PFSK-1 (cell line): ENCODE measurements around the gene CCDC124.

ENCODE experiments used
- FOXP2 ChIP-seq: optimal IDR thresholded peaks from 2 replicates; pipeline ENCODE3; 2011; ENCODE audit warnings: borderline replicate concordance, control low read depth, inconsistent platforms; ENCODE audit not compliant: insufficient read depth; ENCODE audit errors: extremely low read length, extremely low read depth
- POLR2AphosphoS5 ChIP-seq: IDR thresholded peaks from 2 replicates; pipeline ENCODE4 v1.6.1; 2012; ENCODE audit warnings: low read depth, mild to moderate bottlenecking, control low read depth, low read length, moderate library complexity
- SIN3A ChIP-seq: IDR thresholded peaks from 2 replicates; pipeline ENCODE4 v1.6.1; 2012; ENCODE audit warnings: mild to moderate bottlenecking, low read length, moderate library complexity, borderline replicate concordance; ENCODE audit not compliant: insufficient read depth
- TAF1 ChIP-seq: IDR thresholded peaks from 2 replicates; pipeline ENCODE4 v1.6.1; 2012; ENCODE audit warnings: low read length, control low read depth, borderline replicate concordance; ENCODE audit not compliant: insufficient read depth
- TF ChIP-seq, protein P1 (sequence below), 2 experiments: IDR thresholded peaks; 2 replicates each; pipeline versions ENCODE4 v1.6.1 to v1.8.0; 2011 to 2012; ENCODE audit warnings: low read depth in 2 of 2, low read length in 2 of 2, control low read depth in 1 of 2, inconsistent platforms in 1 of 2, mild to moderate bottlenecking in 1 of 2, moderate library complexity in 1 of 2; ENCODE audit not compliant: insufficient read depth in 1 of 2

The CCDC124 gene

DNA sequence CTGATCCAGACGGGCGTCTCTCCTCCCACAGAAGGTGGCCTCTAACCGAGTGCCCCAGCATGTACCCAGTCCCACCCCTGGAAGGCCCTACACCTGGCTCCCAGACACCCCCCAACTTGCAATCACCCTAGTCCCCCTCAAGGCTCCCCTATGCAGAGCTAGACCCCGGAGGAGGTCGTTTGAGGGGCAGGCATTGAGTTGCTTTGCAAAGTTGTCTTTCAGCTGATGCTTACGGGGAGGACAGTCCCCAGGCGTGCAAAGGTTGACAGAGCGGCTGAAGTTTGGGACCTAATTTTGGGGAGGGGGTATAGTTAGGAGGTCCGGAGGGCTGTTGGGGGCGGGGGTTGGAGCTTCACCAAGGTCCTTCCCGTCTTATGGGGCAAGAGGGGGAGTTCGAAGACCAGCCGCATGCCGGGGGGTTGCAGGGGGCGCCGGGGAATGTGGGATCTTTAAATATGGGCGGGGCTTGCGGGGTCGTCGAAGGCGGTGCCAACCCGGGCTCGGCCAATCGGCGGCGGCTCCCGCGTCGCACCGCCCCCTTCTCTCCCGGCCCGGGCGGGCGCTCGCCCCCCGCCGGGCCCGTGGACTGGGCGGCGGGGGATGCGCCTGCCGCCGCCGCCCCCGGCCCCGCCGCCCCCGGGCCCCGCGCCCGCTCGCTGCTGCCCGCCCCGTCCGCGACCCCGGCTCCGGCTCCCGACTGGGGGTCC, 33.9 kb downstream of the CCDC124 start, which contains the start of gene KCNN1:
Gene KCNN1, plus strand, starts transcription at position 558 of the 707 bp plus-strand sequence. CDS start 6,782 bp downstream, outside the sequence.
- no peak for TF ChIP-seq FOXP2
- TF ChIP-seq POLR2AphosphoS5, result no peak
- TF ChIP-seq TAF1, result no peak
- TF ChIP-seq, protein P1, sequence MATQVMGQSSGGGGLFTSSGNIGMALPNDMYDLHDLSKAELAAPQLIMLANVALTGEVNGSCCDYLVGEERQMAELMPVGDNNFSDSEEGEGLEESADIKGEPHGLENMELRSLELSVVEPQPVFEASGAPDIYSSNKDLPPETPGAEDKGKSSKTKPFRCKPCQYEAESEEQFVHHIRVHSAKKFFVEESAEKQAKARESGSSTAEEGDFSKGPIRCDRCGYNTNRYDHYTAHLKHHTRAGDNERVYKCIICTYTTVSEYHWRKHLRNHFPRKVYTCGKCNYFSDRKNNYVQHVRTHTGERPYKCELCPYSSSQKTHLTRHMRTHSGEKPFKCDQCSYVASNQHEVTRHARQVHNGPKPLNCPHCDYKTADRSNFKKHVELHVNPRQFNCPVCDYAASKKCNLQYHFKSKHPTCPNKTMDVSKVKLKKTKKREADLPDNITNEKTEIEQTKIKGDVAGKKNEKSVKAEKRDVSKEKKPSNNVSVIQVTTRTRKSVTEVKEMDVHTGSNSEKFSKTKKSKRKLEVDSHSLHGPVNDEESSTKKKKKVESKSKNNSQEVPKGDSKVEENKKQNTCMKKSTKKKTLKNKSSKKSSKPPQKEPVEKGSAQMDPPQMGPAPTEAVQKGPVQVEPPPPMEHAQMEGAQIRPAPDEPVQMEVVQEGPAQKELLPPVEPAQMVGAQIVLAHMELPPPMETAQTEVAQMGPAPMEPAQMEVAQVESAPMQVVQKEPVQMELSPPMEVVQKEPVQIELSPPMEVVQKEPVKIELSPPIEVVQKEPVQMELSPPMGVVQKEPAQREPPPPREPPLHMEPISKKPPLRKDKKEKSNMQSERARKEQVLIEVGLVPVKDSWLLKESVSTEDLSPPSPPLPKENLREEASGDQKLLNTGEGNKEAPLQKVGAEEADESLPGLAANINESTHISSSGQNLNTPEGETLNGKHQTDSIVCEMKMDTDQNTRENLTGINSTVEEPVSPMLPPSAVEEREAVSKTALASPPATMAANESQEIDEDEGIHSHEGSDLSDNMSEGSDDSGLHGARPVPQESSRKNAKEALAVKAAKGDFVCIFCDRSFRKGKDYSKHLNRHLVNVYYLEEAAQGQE (IDR thresholded peaks at IDR 0.05; ENCODE audit: insufficient read depth in 1 of 2, low read depth in 2 of 2, low read length in 2 of 2), result no peak
- no peak for TF ChIP-seq SIN3A

DNA sequence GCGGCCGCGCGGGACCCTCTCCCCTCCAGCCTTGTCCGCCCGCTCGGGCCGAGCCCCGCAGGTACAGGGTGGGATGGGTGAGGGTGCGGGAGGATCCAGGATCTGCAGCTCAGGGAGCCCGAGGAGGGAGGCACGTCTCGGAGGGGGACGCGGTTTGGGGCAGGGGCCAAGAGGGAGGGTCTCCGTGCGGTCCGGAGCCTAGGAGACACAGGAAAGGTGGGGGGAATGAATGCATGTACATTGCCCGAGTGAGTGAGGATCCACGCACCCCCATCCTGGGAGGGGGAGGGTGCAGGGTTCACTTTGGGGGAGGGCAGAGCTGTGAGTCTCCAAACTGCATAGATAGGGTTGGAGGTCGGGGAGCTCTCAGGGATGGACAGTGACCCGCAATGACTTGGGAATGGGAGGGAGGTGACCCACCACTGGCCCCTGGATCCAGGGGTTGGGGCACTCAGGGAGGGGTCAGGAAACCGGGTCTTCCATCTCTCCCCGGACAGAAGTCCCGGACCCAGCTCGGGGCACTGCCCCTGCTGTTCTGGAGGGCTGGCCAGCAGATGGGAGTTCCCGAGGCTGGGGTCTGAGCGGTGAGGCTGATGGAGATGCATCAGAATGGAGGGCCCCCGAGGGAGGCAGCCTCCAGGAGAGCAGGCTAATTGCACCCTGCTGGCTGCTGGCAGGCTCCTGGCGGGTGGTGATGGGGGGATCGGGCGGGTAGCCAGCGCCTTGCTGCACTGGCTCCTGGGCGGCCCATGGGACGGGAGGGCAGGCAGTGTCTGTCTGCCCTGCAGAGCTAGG, 34.6 kb downstream of the CCDC124 start:
- TF ChIP-seq POLR2AphosphoS5 (no peak), SIN3A (no peak), TAF1 (no peak), FOXP2 (no peak)
- TF ChIP-seq, protein P1 (IDR thresholded peaks at IDR 0.05; ENCODE audit: insufficient read depth in 1 of 2, low read depth in 2 of 2, low read length in 2 of 2), result no peak

DNA sequence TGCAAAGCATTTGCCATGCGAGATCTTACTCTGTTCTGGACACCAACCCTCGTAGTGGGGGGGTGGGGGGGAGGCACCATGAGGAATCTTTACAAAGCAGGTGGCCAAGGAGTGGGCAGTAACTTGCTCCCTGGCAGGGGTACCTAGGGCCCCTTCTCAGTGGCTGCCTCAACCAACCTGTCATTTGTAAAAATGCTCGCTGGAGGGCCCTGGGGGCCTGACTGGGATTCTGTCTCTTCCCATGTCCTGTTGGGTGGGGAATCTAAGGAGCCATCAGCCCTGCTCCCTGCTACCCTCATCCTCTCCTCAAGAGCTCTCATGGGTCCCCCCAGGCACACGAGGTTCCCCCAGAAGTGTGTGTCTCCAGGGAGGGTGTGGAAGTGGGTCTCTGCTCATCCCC, 35.5 kb downstream of the CCDC124 start:
- TF ChIP-seq, protein P1 (IDR thresholded peaks at IDR 0.05; ENCODE audit: insufficient read depth in 1 of 2, low read depth in 2 of 2, low read length in 2 of 2), result no peak
- TF ChIP-seq POLR2AphosphoS5 (no peak), FOXP2 (no peak), TAF1 (no peak), SIN3A (no peak)

DNA sequence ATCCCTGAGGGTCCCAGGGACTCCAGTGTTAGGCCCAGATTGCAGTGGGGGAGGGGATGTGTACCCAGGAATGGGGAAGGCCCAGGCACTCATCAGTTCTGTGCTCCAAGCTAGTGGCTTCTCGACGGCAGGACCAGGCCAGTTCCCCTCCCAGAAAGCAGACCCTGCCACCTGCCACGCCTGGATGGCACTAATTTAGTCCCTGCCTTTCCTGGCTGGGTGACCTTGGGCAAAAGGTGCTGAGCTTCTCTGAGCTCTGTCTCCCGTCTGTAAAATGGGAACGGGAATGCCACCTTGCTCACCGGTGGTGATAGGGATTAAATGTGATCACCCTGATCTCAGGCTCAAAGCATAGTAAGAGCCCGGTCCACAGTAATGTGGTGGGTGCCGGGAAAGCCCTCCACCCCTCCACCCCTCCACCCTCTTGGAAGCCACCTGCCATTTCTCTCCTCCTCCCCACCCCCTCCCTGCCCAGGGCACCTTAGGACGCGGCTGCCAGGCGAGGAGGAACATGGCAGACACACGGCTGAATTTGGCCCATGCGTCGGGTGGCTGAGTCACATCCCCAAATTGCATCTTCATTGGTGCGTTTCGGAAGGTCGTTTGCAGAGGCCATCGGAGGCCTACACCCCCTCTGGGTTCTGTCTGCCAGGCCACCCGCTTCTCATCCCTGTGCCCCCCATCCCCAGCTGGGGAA, 36.4 kb downstream of the CCDC124 start:
- TF ChIP-seq POLR2AphosphoS5, result no peak
- TF ChIP-seq TAF1, result no peak
- TF ChIP-seq, protein P1 (IDR thresholded peaks at IDR 0.05; ENCODE audit: insufficient read depth in 1 of 2, low read depth in 2 of 2, low read length in 2 of 2), result no peak
- TF ChIP-seq FOXP2, result no peak
- no peak for TF ChIP-seq SIN3A
